Stimulated activated naive CD4-positive, alpha-beta T cell treated with Interleukin-2 at 50 U/mL for 16 hours (primary cell): ENCODE measurements around the gene SLC28A1.
"Not testable (repeated sequence)": the region's sequence is repeated elsewhere in the genome, so short reads cannot be mapped to it uniquely, and the experiment has no call there.

Experiments used
- DNase-seq: peaks from one replicate; lab custom pipeline; 2025; lab: John Stamatoyannopoulos, UW

SLC28A1 gene

DNA sequence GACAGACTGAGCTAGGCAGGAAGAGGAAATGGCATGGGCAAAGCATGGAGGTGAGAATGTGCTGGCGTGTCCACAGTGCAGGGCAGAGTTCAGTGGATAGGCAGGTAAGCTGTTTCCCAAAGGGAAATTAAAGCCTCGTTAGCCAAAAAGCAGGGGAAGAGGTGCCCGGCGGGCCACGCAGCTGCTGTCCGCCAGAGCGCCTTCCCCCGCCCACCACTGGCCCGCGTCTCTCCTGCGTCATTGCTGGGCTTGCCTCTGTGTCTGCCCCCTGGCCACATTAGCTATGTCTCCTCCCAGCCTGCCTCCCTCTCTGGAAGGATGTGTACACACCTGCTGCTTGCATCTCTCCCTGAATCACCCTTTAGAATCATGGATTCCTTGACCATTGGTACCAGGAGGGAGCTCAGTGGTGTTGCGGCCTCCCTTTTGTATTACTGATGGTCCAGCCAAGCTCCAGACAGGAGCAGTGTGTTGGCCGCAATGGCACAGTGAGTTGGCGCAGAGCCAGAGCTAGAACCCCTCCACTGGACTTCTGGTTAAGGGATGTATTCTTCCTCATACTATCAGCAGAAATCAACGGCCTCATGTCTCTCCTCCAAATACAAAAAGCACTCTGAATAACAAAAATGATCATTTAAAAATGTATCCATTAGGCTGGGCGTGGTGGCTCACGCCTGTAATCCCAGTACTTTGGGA, 26.6 kb downstream of the SLC28A1 start:
- no peak for DNase-seq

DNA sequence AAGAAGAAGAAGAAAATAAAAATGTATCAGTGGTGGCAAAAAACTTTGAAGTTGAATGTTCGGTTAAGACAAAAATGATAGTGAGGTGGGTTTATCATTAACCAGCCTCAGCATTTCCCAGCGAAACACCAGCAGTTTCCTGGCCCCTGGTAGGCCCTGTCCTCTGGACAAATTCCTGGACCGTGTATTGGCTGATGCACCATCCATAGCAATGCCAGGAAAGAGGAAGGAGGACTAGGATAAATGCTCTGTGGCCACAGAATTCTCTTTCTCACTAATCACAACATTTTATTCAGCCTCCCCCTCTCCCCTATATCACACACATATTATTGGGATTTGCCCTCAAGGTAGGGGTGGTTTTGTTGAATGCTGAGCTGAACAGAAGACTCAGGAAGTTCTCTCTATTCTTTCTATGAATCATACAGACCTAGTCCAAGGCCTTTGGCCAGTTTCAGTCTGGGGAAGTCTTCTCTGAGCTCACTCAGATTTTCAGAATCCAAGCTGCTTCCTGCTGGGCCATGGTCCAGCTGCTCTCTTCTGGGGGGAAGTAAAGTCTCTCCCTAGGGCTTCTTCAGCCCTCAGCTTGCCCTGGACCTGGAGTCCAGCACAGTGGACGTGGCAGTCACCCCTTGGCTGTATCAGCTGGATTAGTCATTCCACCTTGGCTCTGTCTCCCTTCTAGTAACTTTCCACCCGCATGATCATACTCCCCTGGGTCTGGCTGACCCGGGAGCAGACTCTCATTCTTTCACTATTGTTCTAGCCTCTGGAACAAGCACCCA, 27.6 kb downstream of the SLC28A1 start:
- DNase-seq, result no peak

DNA sequence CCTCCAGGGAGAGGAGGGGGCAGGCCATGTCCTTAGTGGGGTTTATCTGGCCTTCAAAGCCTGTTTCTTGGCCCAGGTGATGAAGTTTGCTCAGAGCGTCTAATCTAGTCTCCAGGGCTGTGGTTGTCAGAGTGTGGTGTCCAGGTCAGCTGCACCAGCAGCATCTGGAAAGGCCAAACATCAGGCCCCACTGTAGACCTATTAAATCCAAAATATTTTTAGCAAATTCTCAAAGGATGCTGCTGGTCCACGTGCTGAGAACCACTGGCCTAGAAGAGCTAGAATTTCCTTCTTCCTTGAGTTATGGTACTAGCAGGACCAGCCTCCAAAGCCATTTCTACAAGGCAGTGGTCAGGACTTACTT, 28.9 kb downstream of the SLC28A1 start:
- no peak for DNase-seq

DNA sequence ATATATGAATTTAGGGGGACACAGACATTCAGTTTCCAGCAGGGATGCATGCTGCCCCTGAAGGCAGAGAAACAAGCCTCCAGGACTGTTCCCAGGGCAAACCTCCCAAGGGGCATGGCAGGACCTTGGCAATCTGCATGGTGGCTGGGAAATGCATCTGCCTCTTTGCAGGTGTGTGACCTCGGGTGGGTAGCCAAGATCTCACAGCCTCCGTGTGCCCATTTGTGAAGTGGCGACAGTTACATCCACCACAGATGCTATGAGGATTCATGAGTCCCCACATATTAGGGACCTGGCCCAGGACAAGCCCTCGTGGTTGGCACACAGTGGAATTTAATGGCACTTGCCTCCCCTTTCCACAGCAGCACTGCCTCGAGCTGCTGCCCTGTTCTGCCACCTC, 29.9 kb downstream of the SLC28A1 start:
- DNase-seq, result no peak

DNA sequence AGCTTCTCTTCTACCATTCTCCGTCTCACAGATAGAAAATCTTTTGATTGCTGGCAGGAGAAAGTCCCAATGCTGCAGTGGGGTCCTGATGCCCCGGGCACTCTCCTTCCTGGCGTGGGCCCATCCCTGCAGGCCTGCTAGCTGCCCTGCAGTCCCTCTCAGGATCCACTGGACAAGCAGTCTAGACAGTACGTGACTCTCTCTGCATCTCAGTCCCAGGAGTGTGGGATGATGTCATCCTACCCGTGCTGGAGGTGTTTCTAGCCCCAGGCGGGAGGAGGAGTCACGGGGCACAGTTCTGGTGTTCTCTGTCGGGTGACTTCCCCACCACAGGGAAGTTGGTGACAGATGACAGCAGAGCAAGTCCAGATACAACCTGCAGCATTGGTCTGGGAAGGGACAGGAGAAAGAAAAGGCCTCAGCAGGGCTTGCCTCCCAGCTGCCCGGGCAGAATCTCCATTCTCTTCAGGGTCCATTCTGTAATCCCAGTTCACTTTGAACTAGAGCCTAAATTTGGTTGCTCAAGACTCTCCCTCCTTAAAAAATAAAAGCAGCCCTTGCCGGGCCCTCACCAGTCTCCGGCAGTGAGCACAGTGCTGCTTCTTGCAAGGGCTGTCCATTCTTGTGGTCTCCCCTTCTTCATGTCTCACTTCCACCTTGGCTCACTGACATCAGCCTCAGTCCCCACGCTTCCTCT, 30.6 kb downstream of the SLC28A1 start:
- peak; percentile 4 for DNase-seq

DNA sequence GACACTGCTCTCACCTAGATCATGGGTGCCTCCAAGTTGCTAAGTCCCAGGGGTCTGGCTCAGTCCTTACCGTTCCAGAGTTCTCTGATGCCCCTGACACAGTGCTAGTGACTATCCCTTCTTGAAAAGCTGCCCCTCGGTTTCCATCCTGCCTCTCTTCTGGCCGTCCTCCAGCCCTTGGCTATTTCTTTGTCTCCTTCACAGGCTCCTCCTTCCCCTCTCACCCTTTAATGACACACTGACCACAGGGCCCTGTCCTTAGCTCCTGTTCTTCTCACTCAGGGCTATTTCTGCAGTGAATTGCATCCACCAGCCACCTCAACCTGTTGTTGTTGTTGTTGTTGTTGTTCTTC, 31.1 kb downstream of the SLC28A1 start:
- no peak for DNase-seq

DNA sequence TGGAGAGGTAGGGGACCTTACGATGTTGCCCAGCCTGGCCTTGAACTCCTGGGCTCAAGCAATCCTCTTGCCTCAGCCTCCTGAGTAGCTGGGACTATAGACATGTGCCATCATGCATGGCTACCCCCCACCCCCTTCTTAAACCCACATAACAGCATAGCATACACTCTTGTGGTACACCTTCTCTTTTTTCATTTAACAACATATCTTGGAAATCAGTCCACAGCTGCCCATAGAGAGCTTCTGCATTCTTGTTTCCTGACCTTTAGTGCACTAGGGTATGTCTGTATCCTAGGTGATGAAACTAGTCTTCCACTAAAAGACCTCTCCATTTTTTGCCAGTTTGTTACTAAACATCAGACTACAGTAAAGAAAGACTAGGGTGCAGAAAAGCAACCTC, 33.0 kb downstream of the SLC28A1 start:
- no peak for DNase-seq

DNA sequence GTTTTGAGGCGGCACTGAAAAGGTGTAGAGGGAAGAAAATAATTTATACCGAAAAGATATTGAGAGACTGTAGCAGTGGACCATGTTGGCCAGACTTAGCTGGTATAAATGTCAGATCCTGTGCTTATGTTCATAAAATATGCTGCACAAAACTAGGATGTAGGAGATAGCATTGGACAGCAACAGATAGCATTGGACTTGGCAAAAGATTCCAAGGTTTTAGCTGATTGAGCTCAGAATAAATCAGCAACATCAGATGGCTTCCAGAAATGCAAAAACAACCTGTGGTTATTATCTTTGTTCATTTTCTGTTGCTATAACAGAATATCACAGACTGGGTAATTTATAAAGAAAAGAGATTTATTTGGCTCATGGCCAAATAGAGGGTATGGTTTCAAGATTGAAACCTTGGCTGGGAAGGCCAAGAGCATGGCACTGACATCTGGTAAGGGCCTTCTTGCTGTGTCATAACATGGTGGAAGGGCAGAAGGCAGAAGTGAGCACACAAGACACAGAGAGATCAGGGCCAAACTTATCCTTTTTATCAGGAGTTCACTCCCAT, 34.7 kb downstream of the SLC28A1 start:
- DNase-seq, result no peak

DNA sequence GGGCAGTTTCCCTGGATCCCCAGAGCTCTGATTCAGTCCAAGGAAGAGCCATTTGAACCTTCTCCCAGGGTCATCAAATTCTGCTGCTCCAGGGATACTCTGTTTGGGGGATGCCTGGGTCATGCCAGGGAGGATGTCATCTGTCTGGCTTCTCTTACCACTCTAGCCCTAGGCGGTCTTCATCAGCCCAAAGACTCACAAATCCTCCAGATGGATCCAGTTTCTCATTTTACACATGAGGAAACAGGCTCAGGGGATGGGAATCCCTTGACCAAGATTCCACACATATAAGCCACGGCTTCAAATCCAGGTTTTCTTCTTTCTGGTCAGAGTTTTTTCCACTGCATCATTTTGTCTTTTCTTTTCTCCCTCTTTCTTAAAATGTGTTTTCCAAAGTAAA, 36.7 kb downstream of the SLC28A1 start:
- DNase-seq, result no peak

DNA sequence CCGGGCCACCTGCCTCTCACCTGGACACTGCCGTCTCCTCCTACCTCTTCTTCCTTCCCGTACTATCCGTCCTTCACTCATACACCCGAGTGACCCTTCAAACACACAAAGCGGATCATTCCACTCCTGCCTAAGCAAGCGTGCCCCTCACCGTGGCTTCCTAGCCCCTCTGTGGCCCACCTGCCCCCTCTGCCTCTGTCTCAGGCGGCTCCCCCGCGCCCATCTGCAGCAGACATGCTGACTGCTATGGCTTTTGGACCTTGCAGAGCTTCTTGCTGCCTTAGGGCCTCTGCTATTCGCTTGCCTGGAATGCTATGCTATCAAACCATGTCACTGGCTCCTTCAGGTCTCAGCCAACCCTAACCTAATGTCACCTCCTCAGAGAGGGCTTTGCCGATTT, 38.1 kb downstream of the SLC28A1 start:
- no peak for DNase-seq

DNA sequence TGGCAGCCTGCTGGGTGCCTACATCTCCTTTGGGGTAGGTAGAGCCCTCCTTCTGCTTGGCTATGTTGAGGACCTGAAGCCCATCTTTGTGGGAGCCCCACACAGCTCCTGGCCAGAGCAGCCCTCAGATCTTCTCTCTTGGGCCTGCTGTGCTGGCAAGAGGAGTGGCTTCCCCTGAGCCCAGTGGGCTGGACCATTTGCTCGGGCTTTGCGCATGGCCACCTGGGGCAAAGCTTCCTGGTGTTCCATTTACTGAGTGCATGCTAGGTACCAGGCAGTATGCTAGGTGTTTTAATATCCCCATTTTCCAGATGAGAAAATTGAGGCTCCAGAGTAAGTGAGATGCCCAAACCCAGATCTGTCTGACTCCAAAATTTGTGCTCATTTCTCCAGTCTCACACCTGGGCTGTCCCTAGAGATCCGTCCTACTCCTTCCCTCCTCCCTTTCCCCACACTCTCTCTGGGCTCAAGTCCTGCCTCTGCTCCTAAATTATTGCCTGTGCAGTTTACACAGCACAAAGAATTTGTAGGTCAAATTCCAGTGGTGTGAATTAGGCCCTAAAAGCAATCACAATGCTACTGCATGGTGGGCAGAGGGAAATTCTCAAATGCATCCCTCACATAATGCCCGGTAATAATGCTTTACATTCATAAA, 39.7 kb downstream of the SLC28A1 start:
- no peak for DNase-seq

DNA sequence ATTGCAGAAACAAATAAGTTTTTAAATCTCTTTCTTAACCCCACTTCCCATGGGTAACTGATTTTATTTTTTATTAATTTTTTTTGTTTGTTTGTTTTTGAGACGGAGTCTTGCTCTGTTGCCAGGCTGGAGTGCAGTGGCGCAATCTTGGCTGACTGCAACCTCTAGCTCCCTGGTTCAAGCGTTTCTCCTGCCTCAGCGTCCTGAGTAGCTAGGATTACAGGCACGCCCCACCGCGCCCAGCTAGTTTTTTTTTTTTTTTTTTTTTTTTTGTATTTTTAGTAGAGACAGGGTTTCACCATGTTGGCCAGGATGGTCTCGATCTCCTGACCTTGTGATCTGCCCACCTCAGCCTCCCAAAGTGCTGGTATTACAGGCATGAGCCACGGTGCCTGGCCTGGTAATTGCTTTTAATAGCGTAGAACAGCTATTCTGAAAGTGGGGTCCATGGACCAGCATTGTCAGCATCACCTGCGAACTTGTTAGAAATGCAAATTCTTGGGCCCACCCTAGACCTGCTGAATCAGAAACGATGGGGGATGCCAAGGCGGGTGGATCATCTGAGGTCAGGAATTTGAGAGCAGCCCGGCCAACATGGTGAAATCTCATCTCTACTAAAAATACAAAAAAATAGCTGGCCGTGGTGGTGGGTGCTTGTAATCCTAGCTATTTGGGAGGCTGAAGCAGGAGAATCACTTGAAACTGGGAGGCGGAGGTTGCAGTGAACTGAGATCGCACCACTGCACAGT, 40.5 kb downstream of the SLC28A1 start:
- DNase-seq, result not testable (repeated sequence)

DNA sequence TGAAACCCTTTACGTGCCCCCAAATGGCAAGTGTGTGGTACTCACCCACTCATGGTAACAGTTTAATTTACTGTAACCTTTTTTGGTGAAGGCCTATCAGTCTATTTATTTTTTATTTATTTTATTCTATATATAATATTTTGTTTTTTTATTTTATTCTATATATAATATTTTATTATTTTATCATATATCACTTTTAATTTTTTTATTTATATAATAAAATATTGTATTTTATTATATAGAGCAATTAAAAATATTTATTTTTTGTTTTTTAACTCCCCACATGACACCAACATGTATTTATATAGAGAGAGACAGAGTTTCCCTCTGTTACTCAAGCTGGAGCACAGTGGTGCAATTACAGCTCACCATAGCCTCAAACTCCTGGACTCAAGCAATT, 41.4 kb downstream of the SLC28A1 start:
- no peak for DNase-seq

DNA sequence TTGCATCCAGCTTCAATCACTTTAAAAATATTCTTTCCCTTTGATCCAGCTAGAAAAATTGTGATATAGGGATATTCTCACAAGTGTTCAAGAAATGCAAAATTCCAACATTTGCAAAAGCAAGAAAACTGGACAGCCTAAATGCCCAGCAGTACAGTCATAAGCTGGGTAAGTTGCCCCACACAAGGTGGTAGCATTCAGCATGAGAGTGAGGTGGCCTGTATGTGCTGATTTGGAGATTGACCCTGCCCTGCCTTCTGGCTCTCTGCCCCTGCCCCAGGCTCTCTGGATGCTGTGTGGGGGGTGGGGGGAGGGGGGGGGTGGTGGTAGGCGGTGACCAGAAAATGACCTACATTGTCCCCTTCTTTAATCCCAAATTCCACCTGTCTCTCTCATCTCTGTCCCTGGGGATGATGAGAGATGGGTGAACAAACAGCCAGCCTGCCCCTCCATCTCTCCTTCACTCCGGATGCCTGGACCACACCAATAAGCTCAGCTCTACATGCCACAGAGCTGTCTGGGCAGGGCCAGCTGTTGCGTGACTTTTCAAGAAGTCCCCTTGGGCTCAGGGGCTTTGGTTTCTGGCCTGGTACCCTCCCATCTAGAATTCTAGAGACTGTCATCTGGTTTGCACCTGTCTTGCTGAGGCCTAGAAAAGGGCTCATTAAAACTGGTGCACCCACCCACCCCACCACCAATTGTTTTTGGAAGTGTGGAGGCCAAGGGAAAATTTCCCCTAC, 42.2 kb downstream of the SLC28A1 start:
- DNase-seq, result no peak

DNA sequence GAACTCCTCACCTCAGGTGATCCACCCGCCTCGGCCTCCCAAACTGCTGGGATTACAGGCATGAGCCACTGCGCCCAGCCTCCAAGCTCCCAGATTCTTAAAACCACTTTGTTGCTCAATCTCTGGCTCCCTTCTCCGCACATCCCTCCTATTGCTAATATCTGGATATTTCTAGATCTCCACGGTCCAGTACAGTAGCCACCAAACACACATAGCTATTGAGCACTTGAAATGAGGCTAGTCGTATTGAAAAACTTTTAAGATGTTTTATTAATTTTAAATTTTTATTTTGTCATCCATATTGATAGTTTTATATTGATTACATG, 44.3 kb downstream of the SLC28A1 start:
- no peak for DNase-seq

DNA sequence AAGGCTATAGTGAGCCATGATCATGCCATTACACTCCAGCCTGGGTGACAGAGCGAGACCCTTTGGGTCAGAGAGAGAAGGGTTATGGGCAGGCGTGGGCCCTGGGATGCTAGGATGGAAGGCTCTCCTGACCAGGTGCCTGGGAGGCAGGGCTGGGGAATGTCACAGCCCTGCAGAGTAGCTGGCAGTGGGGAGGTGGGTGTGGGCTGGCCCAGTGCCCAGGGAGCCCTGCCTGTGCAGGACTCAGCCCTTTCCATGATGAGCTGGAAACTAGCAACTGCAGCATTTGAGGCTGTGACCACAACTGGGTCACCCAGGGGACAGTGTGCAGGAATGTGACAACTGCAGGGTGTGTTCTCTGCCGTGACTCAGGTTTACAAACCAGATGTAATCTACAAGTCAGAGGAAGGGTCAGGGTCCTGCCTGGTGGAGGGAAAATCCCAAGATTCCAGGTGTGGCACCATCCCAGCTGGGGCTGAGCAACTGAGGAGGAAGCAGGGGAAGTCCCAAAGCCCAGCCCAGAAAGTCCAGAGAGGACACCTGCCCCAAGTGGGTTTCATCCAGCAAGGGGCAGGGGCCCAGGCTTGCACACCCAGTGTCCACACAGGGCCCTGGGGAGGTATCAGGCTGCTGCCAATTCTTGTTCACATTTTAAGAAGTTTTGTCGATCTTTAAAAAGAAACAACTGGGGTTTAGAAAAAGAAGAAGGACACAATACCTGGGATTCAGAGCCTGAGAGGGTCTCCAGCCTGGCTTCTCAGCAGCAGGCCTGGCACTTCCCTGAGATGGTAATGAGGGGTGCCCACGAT, 45.5 kb downstream of the SLC28A1 start:
- no peak for DNase-seq

DNA sequence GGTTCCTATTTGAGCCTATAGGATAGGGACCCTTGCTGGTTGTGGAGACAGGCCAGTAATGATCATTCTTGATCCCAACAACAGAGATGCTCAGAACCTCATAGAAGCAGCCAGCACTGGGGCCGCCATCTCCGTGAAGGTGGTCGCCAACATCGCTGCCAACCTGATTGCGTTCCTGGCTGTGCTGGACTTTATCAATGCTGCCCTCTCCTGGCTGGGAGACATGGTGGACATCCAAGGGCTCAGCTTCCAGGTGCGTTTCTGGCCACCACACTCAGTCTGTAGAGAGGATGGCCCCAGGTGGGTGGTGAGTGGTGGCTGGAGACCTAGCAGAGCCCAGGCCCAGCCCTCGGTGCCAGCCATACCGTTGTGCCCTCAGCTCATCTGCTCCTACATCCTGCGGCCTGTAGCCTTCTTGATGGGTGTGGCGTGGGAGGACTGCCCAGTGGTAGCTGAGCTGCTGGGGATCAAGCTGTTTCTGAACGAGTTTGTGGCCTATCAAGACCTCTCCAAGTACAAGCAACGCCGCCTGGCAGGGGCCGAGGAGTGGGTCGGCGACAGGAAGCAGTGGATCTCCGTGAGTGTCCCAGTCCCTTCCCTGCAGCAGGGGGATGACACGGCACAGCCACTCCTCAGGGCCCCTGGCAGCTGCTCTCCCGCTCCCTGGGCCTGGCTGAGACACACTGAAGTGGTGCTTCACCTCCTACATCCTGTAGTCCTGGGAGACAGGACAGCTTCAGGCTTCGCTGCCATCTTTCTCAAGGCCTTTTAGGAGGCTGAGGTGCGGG, 50.7 kb downstream of the SLC28A1 start:
- no peak for DNase-seq

DNA sequence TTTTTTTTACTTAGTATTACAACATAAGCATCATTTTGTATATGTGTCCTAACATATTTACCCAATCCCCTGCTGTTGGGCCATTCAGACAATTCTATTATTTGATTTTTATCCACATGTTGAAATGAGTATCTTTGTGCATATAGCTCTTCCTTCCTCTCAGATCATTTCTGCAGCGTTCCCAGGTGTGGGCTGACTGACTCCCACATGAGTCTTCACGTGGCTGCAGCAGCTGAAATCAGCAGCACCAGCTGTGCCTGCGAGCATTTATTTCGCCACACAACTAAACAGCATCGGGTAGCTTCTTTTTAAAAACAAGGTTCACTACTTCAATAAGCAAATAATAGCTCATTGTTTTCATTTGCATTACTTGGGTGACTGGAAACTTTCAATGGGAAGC, 52.7 kb downstream of the SLC28A1 start:
- no peak for DNase-seq

DNA sequence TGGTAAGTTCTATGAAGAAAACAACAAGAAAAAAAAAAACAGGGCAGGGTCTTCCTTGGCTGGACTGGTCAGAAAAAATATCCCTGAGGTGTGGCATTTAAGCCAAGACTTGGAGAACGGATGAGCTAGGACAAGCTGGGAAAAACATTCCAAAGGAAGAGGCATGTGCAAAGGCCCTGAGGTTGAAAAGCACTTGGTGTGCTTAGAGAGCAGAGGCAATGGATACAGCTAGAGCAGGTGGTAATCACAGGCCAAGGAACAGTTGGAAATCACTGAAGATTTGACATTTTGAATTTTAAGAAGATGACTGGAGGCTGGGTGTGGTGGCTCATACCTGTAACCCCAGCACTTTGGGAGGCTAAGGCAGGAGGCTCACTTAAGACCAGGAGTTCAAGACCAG, 54.3 kb downstream of the SLC28A1 start:
- no peak for DNase-seq

DNA sequence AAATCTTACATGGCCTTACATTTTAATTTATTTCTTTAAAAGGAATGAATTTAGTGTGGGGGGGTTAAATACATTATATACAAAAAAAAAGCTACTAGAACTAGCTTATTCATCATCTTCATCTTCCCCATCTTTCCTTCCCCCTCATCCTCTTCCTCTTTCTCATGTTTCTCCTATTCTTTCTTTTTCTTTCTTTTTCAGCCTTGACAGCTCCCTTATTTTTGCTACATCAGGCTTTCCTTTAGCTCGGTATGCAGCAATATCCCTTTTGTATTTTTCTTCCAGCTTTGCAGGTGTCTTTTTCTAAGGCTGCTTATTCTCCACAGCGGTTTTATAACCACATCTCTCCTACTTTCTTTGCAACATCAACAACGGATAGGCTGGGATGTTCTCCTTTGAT, 55.9 kb downstream of the SLC28A1 start:
- no peak for DNase-seq
